Choroid plexus epithelial cell (primary cell): ENCODE results near the gene ADGB.

Experiments
- DNase-seq: peaks from one replicate; pipeline ENCODE4 v3.0.0-alpha.2; 2010; ENCODE audit warnings: low read depth
- H3K4me3 ChIP-seq: 2 replicates; pipeline ENCODE4 v1.5.1; 2011; ENCODE audit warnings: low read depth, mild to moderate bottlenecking, control low read depth, low read length, moderate library complexity
- TF ChIP-seq, protein P1 (sequence below): conservative IDR thresholded peaks from 2 replicates; pipeline ENCODE4 v1.5.1; 2011; ENCODE audit warnings: low read depth, mild to moderate bottlenecking, control low read depth, inconsistent platforms, low read length, moderate library complexity

The ADGB gene

DNA sequence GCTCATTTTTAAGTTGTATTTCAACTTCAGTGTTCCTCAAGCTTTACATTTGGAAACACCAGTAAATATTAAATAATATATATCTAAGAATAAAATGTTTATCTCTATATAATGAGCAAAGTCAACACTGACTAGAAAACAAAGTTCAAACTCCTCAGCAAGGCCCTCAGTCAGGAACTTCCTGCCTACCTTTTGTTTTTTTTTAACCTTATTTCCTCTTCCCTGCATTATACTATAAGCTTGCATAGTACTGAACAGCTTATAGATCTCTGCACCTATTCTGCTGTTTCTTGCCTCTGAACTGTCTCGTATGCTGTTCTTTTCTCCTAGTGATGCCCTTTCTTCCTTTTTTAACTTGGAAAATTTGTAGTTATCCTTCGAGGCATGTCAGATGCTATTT is 29.6 kb downstream of the ADGB start:
- H3K4me3 ChIP-seq: no peak overlapping the region
- no peak for DNase-seq
- TF ChIP-seq, protein P1, sequence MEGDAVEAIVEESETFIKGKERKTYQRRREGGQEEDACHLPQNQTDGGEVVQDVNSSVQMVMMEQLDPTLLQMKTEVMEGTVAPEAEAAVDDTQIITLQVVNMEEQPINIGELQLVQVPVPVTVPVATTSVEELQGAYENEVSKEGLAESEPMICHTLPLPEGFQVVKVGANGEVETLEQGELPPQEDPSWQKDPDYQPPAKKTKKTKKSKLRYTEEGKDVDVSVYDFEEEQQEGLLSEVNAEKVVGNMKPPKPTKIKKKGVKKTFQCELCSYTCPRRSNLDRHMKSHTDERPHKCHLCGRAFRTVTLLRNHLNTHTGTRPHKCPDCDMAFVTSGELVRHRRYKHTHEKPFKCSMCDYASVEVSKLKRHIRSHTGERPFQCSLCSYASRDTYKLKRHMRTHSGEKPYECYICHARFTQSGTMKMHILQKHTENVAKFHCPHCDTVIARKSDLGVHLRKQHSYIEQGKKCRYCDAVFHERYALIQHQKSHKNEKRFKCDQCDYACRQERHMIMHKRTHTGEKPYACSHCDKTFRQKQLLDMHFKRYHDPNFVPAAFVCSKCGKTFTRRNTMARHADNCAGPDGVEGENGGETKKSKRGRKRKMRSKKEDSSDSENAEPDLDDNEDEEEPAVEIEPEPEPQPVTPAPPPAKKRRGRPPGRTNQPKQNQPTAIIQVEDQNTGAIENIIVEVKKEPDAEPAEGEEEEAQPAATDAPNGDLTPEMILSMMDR: no peak

DNA sequence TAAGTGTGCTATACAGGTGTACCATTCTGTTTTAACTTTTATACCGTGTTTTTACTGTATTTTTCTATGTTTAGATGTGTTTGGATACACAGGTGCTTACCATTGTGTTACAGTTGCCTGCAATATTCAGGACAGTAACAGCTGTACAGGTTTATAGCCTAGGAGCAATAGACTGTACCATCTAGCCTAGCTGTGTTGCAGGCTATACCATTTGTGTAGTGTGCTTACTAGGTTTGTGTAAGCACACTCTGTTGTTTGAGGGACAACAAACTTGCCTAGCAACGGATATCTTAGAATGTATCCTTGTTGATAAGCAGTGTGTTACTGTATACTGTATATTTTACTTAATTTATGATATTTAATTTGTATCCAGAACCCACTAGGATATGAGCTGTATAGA is 35.2 kb downstream of the ADGB start:
- no peak overlapping the region for H3K4me3 ChIP-seq
- TF ChIP-seq, protein P1: no peak
- no peak for DNase-seq

DNA sequence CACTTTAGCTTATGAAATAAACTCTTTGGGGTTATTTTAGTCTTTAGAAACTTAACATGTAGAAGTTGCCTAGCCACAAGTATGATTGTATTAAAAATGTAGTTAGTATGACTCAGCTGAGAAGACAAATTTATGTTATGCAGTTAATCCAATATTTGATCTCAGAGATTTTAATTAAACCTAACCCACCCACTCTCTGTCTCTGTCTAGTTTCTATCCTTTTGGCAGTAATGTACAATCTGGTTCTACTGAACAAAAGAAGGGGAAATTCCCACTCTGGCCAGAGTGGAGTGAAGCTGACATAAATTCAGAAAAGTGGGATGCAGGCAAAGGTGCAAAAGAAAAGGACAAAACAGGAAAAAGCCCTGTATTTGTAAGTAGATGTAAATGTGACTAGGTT is 36.4 kb downstream of the ADGB start:
- TF ChIP-seq, protein P1: no peak
- no peak overlapping the region for H3K4me3 ChIP-seq
- no peak for DNase-seq

DNA sequence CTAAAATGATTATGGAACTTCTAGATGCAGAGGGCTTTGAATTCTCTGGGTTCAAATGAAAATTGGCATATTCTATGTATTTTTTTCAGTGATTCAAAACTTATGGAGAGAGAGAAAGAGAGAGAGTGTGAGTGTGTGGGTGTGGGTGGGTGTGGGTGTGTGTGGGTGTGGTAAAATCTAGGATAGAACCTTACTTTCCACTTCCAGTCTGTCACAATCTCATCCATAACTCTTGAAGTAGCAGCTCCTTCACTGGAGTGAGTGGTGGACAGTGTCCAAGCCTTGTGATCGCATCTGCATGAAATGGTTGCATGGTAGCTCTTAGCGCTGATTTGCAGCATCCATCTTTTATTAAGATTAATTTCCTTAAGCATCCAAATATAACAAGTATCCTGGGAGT is 37.7 kb downstream of the ADGB start:
- TF ChIP-seq, protein P1: no peak
- no peak overlapping the region for H3K4me3 ChIP-seq
- no peak for DNase-seq

DNA sequence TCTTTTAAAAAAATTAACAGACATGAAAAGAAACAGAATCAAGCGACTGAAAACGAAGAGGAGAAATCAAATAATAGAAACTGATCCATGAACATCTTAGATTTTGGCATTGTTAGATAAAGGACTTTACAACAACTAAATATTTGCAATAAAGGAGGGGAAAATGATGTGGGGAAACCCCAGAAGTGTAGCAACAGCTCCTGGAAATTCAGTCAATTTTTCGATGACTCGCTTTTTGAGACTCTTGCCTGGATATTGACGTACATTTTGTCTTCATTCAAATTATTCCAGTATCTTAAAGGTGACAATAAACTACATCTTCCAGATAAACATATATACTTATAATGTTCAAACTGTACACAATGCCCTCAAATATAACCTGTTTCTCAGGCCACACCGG is 44.1 kb downstream of the ADGB start:
- no peak for DNase-seq
- no peak overlapping the region for H3K4me3 ChIP-seq
- TF ChIP-seq, protein P1: no peak

DNA sequence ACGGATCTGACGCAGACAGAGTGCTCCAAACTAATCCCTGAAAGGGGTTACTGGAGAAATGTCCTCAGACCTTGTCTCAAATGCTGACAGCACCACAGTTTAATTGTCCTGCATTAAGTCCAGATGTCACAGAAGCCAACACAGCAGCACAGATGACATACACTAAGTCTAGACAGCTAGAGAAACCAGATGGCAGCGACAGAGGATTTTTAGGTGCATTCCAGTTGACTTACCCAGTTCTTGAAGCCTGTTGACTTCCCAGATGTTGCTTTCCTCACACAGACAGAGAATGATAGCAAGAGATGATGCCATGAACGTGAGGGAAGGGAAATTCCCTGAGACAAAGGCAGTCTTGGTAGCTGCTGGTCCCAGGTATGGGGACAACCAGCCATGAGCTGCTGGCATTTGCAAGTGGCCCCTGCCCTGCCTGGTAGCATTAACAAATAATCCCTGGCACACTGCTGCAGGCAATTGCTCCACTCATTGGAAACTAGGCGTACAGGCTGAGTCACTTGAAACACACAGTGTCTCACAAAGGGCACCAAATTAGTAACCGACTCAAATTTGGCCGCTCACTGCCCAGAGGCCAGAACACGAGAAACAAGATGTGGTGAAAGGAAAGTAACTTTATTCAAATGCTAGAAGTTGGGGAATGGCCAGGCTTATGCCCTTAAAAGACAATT is 52.2 kb downstream of the ADGB start:
- DNase-seq: no peak
- TF ChIP-seq, protein P1: no peak
- H3K4me3 ChIP-seq: no peak overlapping the region

DNA sequence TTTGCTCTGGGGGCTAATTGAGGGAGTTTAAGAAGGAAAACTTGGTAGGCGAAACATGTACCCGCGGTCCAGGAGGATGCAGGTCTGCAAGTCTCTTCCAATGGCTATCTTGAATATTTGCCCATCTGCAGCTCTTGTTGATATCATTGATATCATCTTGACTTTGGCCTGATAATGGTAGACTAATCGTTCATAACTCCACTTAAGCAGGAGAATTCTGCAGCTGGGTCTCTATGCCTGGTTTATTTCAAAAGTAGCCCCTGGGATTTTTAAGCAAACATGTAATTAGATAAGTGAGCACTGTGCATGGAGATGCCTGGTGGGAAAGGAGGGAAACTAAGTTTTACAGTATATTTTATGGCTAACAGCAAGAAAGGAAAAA is 52.7 kb downstream of the ADGB start:
- H3K4me3 ChIP-seq: no peak overlapping the region
- no peak for DNase-seq
- TF ChIP-seq, protein P1: no peak
